DND-41 (cell line): ENCODE measurements around the gene DGKG.

Experiments used
- ATAC-seq: fragments of 200-7000 bp; cut with Tn5 transposase; 3 replicates; pipeline ENCODE4 v1.9.1; 2021; ENCODE audit warnings: low read depth; ENCODE audit not compliant: insufficient read depth
- DNase-seq: peaks from one replicate; pipeline ENCODE4 v3.0.0-alpha.2; 2020
- H2AFZ ChIP-seq: 2 replicates; pipeline ENCODE4 v1.6.0; 2012; ENCODE audit warnings: low read depth, low read length
- H3K27ac ChIP-seq: 2 replicates; pipeline ENCODE4 v1.5.1; 2012; ENCODE audit warnings: low read length, inconsistent platforms
- H3K27me3 ChIP-seq: fragments of 200-600 bp; sonication (generic); 2 replicates; pipeline ENCODE4 v1.6.0; 2012; ENCODE audit warnings: low read length, mild to moderate bottlenecking, inconsistent platforms; ENCODE audit not compliant: insufficient read depth, poor library complexity
- H3K36me3 ChIP-seq: 2 replicates; pipeline ENCODE4 v1.5.1; 2012; ENCODE audit warnings: low read length, inconsistent platforms; ENCODE audit not compliant: insufficient read depth
- H3K4me1 ChIP-seq: 2 replicates; pipeline ENCODE4 v1.5.1; 2012; ENCODE audit warnings: mild to moderate bottlenecking, low read length; ENCODE audit not compliant: insufficient read depth
- H3K4me2 ChIP-seq: 2 replicates; pipeline ENCODE4 v1.6.0; 2012; ENCODE audit warnings: mild to moderate bottlenecking, moderate library complexity, low read length, inconsistent platforms; ENCODE audit not compliant: insufficient read depth
- H3K4me3 ChIP-seq, 2 experiments: fragments of 200-600 bp in 1 of 2; shearing (Covaris generic) in 1 of 2; 2 replicates each; pipeline ENCODE4 v1.5.1; 2012 to 2016; ENCODE audit warnings: inconsistent platforms in 2 of 2, low read length in 2 of 2, mild to moderate bottlenecking in 2 of 2, low read depth in 1 of 2, moderate library complexity in 1 of 2
- H3K79me2 ChIP-seq: 2 replicates; pipeline ENCODE4 v1.6.0; 2012; ENCODE audit warnings: low read length, inconsistent platforms; ENCODE audit not compliant: insufficient read depth
- H3K9ac ChIP-seq: 2 replicates; pipeline ENCODE4 v1.6.0; 2012; ENCODE audit warnings: low read depth, mild to moderate bottlenecking, inconsistent platforms, low read length, moderate library complexity
- H3K9me3 ChIP-seq: 2 replicates; pipeline ENCODE4 v1.5.1; 2012; ENCODE audit warnings: low read length, moderate library complexity, mild to moderate bottlenecking, inconsistent platforms; ENCODE audit not compliant: insufficient read depth, severe bottlenecking
- H4K20me1 ChIP-seq: 2 replicates; pipeline ENCODE4 v1.6.0; 2012; ENCODE audit warnings: low read length; ENCODE audit not compliant: insufficient read depth
- EZH2 ChIP-seq: IDR thresholded peaks from 3 replicates; pipeline ENCODE4 v1.6.1; 2012; ENCODE audit warnings: borderline replicate concordance, low read depth, mild to moderate bottlenecking, moderate library complexity, low read length, inconsistent platforms; ENCODE audit not compliant: severe bottlenecking
- TF ChIP-seq, protein P1 (sequence below): IDR thresholded peaks from 2 replicates; pipeline ENCODE4 v1.5.1; 2012; ENCODE audit warnings: borderline replicate concordance, low read length, moderate library complexity, mild to moderate bottlenecking; ENCODE audit not compliant: poor library complexity, severe bottlenecking; ENCODE audit errors: extremely low read depth

The DGKG gene

DNA sequence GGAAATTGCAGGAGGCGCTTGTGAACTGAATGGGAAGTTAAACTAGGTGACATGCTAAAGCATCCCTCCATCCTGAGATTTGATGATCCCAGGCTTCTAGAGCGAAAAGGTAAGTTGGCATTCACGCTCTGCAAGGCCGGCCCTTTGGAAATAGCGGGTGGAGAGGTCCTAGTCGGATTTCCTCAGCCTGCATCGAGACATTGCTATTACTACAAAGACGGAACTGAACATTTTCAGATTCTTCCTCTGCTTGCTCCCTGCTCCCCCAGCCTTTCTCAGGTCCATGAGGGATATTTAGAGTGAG lies 77.7 kb downstream of the DGKG start:
- no peaks in the 10 kb centered on the region for H3K36me3 ChIP-seq
- H3K4me2 ChIP-seq = no peak overlapping the region
- no peaks in the 10 kb centered on the region for H3K79me2 ChIP-seq
- H3K27me3 ChIP-seq = peaks cover 7% of the 10 kb centered on the region
- no peak for DNase-seq
- no peaks in the 10 kb centered on the region for H3K9me3 ChIP-seq
- no peak overlapping the region for H2AFZ ChIP-seq
- no peak for TF ChIP-seq EZH2
- TF ChIP-seq, protein P1, sequence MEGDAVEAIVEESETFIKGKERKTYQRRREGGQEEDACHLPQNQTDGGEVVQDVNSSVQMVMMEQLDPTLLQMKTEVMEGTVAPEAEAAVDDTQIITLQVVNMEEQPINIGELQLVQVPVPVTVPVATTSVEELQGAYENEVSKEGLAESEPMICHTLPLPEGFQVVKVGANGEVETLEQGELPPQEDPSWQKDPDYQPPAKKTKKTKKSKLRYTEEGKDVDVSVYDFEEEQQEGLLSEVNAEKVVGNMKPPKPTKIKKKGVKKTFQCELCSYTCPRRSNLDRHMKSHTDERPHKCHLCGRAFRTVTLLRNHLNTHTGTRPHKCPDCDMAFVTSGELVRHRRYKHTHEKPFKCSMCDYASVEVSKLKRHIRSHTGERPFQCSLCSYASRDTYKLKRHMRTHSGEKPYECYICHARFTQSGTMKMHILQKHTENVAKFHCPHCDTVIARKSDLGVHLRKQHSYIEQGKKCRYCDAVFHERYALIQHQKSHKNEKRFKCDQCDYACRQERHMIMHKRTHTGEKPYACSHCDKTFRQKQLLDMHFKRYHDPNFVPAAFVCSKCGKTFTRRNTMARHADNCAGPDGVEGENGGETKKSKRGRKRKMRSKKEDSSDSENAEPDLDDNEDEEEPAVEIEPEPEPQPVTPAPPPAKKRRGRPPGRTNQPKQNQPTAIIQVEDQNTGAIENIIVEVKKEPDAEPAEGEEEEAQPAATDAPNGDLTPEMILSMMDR = no peak
- H3K9ac ChIP-seq = no peak overlapping the region
- H4K20me1 ChIP-seq = no peaks in the 10 kb centered on the region
- no peaks in the 10 kb centered on the region for H3K4me1 ChIP-seq
- H3K4me3 ChIP-seq = no peak overlapping the region
- H3K27ac ChIP-seq = no peak overlapping the region
- no peak for ATAC-seq

DNA sequence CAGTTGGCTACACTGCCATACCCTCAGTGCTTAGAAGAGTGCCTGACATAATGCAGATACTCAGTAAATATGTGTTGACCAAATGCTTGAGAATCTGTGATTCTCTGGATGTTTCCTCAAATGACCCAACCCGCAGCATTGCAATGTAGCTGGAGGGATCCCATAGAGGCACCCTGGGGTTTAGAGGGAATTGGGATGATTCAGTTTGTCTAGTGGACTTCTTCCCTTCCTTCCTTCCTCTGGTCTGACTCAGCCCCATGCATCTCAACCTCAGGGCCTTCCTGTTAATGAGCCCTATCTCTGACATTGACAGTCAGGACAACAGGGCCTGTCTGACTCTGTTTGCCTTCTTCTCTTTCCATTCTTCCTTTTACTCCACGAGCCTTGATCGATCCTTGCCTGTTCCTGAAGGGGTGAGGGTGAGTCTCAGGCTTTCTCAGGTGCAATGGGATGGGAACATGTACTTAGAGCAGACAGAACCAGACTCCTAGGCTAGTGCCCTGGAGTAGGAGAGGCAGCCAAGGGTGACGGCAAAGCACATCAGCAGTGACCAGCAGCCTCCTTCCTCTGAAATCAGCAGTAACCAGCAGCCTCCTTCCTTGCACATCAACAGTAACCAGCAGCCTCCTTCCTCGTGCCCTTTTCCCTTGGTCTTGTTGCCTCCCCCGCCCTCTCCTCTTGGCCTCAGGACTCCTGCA lies 78.2 kb downstream of the DGKG start:
- no peaks in the 10 kb centered on the region for H4K20me1 ChIP-seq
- H3K9ac ChIP-seq = no peak overlapping the region
- no peak overlapping the region for H3K4me2 ChIP-seq
- H3K27ac ChIP-seq = no peak overlapping the region
- no peak overlapping the region for H3K4me3 ChIP-seq
- H3K9me3 ChIP-seq = no peaks in the 10 kb centered on the region
- H3K36me3 ChIP-seq = no peaks in the 10 kb centered on the region
- ATAC-seq = no peak
- H3K79me2 ChIP-seq = no peaks in the 10 kb centered on the region
- peaks cover 7% of the 10 kb centered on the region for H3K27me3 ChIP-seq
- no peak for DNase-seq
- no peak overlapping the region for H2AFZ ChIP-seq
- H3K4me1 ChIP-seq = no peaks in the 10 kb centered on the region
- TF ChIP-seq, protein P1 = no peak
- no peak for TF ChIP-seq EZH2

DNA sequence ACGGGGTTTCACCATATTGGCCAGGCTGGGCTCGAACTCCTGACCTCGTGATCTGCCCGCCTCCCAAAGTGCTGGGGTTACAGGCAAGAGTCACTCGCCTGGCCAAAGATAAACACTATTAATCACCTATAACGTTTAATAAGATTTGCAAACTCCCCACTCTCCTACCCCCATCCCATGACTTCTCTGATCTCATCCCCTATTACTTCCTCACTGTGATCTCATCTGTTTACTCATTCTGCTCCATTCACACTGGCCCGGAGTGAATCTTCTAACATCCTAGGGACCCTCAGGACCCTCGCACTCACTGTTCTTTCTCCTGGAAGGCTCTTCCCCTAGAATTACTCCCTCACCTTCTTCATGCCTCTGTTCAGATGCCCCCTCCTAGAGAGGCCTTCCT lies 78.9 kb downstream of the DGKG start:
- DNase-seq (no peak), ATAC-seq (no peak)
- no peak overlapping the region for H2AFZ ChIP-seq
- H3K79me2 ChIP-seq = no peaks in the 10 kb centered on the region
- no peak overlapping the region for H3K27ac ChIP-seq
- no peaks in the 10 kb centered on the region for H3K9me3 ChIP-seq
- H3K9ac ChIP-seq = no peak overlapping the region
- TF ChIP-seq, protein P1 = no peak
- TF ChIP-seq EZH2 = no peak
- peaks cover 7% of the 10 kb centered on the region for H3K27me3 ChIP-seq
- H3K4me3 ChIP-seq = no peak overlapping the region
- no peaks in the 10 kb centered on the region for H3K4me1 ChIP-seq
- H3K4me2 ChIP-seq = no peak overlapping the region
- no peaks in the 10 kb centered on the region for H3K36me3 ChIP-seq
- no peaks in the 10 kb centered on the region for H4K20me1 ChIP-seq
